ENCODE measurements around the gene PLXND1.

The PLXND1 gene

GRCh38 chr3:129591932-129592331 lies 14.5 kb downstream of the PLXND1 start:
- no peak for TF ChIP-seq CTCF (IDR thresholded peaks at IDR 0.05; ENCODE audit: insufficient read depth, low read depth, low read length, missing control alignments)
- no peak overlapping the region for H3K4me3 ChIP-seq (ENCODE audit: low read depth, low read length)
- no peak for DNase-seq (ENCODE audit: low read depth)

- TF ChIP-seq CTCF (IDR thresholded peaks at IDR 0.05; ENCODE audit: insufficient read depth, low read depth, low read length, missing control alignments), result no peak
- H3K4me3 ChIP-seq (ENCODE audit: low read depth, low read length), result no peak overlapping the region
- no peak for DNase-seq (ENCODE audit: low read depth)
Observed at GRCh38 chr3:129590215-129590614, 16.3 kb downstream of the PLXND1 start.

GRCh38 chr3:129587566-129588210 lies 18.8 kb downstream of the PLXND1 start:
- H3K4me3 ChIP-seq (ENCODE audit: low read depth, low read length), result no peak overlapping the region
- no peak for TF ChIP-seq CTCF (IDR thresholded peaks at IDR 0.05; ENCODE audit: insufficient read depth, low read depth, low read length, missing control alignments)
- no peak for DNase-seq (ENCODE audit: low read depth)

GRCh38 chr3:129586746-129587430 lies 19.6 kb downstream of the PLXND1 start:
- DNase-seq (ENCODE audit: low read depth), result no peak
- no peak overlapping the region for H3K4me3 ChIP-seq (ENCODE audit: low read depth, low read length)
- no peak for TF ChIP-seq CTCF (IDR thresholded peaks at IDR 0.05; ENCODE audit: insufficient read depth, low read depth, low read length, missing control alignments)

- DNase-seq (ENCODE audit: low read depth), result no peak
- no peak for TF ChIP-seq CTCF (IDR thresholded peaks at IDR 0.05; ENCODE audit: insufficient read depth, low read depth, low read length, missing control alignments)
- H3K4me3 ChIP-seq (ENCODE audit: low read depth, low read length), result no peak overlapping the region
Observed at GRCh38 chr3:129585949-129586657, 20.4 kb downstream of the PLXND1 start.

GRCh38 chr3:129584631-129585030 lies 21.8 kb downstream of the PLXND1 start:
- no peak for TF ChIP-seq CTCF (IDR thresholded peaks at IDR 0.05; ENCODE audit: insufficient read depth, low read depth, low read length, missing control alignments)
- H3K4me3 ChIP-seq (ENCODE audit: low read depth, low read length), result no peak overlapping the region
- no peak for DNase-seq (ENCODE audit: low read depth)
